Measurements from ENCODE around the gene IFNE. TPM values are rescaled to one million over a fixed set of nuclear protein-coding genes. Genes with fewer than 3 reads are reported as not detected.

The IFNE gene
- total RNA-seq, 1 donor from 2014 or later = not detected

DNA sequence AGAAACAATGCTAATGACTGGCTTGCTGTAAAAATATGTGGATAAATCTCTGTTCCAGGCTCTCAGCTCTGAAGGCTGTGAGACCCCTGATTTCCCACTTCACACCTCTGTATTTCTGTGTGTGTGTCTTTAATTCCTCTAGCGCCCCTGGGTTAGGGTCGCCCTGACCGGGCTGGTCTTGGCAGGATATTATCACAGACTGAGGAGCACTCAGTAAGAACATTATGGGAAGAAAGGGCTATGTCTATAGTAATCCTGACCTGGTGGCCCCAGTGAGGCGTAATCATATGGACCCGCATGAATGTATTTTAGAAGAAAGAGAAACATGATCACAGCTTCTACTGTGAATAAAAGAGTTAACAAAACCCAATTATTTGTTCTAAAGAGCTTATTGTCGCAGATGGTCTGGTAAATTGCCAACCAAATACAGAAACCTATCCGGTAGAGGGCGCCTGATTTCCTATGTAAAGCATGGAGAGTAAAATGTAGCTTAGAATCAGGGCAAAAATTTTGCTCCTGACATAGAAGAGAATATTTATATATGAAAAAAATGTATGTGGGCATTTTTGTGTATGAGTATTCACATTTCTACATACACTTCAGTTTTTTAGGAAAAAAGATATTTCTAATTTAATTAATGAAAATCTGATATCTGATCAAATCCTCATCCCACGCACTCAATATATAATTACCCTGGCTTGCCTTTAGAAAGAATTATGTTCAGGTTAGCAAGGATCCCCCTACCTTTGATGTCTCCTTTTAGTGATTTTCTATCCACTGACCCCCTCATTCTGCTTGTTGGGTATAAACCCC lies 47.7 kb downstream of the IFNE start:
- no peaks in the 10 kb centered on the region for H3K36me3 Mint-ChIP-seq
- H3K27me3 ChIP-seq = no peaks in the 10 kb centered on the region
- no peak overlapping the region for H3K4me3 Mint-ChIP-seq
- no peak overlapping the region for H3K4me3 ChIP-seq
- H3F3A ChIP-seq (ENCODE audit: low read depth) = no peaks in the 10 kb centered on the region
- H3K4me1 ChIP-seq = peaks cover 5% of the 10 kb centered on the region
- H3K9me3 ChIP-seq (ENCODE audit: low read depth) = no peaks in the 10 kb centered on the region
- no peak overlapping the region for H3K9ac ChIP-seq
- H3K36me3 ChIP-seq = no peaks in the 10 kb centered on the region
- H3K4me2 ChIP-seq = no peak overlapping the region
- no peaks in the 10 kb centered on the region for H4K20me1 ChIP-seq (ENCODE audit: low read depth)
- no peak overlapping the region for H3K27ac ChIP-seq
- H3K79me2 ChIP-seq (ENCODE audit: low read depth) = no peaks in the 10 kb centered on the region
- no peak overlapping the region for H2AFZ ChIP-seq (replicated peaks)
- peak; percentile 74 for DNase-seq (ENCODE audit: low spot score)
- no peaks in the 10 kb centered on the region for H3K9me3 Mint-ChIP-seq
- H3K27me3 Mint-ChIP-seq (ENCODE audit: insufficient read depth, low read depth) = no peaks in the 10 kb centered on the region
- TF ChIP-seq EZH2 (IDR thresholded peaks at IDR 0.05) (no peak), EZH2phosphoT487 (IDR thresholded peaks at IDR 0.05) (no peak)
- TF ChIP-seq, protein P1, sequence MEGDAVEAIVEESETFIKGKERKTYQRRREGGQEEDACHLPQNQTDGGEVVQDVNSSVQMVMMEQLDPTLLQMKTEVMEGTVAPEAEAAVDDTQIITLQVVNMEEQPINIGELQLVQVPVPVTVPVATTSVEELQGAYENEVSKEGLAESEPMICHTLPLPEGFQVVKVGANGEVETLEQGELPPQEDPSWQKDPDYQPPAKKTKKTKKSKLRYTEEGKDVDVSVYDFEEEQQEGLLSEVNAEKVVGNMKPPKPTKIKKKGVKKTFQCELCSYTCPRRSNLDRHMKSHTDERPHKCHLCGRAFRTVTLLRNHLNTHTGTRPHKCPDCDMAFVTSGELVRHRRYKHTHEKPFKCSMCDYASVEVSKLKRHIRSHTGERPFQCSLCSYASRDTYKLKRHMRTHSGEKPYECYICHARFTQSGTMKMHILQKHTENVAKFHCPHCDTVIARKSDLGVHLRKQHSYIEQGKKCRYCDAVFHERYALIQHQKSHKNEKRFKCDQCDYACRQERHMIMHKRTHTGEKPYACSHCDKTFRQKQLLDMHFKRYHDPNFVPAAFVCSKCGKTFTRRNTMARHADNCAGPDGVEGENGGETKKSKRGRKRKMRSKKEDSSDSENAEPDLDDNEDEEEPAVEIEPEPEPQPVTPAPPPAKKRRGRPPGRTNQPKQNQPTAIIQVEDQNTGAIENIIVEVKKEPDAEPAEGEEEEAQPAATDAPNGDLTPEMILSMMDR (IDR thresholded peaks at IDR 0.05) = peak; percentile 62
- peaks cover 12% of the 10 kb centered on the region for H3K4me1 Mint-ChIP-seq
- no peak overlapping the region for H3K27ac Mint-ChIP-seq

DNA sequence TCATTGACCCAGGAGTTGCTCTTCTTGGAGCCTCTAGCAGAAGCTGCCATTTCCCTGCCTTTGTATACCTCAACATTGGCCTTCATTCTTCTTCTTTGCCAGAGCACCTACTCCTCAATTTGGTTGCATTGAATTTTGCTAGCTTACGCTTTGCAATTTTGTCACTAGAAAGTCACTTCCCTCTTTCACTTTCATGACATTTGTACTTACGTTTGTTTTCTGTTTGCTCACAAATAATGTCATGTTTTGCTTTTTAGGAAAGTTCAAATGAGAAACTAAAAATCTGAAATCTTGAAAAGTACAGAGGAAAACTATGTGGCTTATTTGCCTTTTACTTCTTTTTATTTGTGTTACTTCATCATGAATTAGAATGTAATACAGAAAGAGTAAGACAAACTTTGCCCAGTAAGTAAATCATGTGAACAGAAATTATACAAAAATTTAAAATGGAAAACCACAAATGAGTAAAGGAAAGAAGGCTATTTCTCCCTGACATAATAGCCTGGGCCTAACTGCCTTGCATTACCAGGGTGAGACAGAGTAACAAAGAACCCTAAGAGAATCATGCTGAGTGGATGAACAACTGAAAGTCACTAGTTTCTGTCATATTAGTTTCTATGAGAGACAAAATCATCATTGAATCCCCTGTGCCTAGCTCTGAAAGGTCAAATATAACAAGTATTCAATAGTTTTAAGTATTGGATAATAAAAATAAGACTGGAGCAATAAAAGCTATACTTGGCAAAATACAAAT lies 49.3 kb downstream of the IFNE start:
- no peaks in the 10 kb centered on the region for H4K20me1 ChIP-seq (ENCODE audit: low read depth)
- Mint-ChIP-seq H3K36me3 (no peaks in the 10 kb centered on the region), H3K9me3 (no peaks in the 10 kb centered on the region), H3K4me1 (peaks cover 12% of the 10 kb centered on the region), H3K27me3 (ENCODE audit: insufficient read depth, low read depth) (no peaks in the 10 kb centered on the region), H3K4me3 (no peak overlapping the region), H3K27ac (no peak overlapping the region)
- H2AFZ ChIP-seq (replicated peaks) = no peak overlapping the region
- no peak overlapping the region for H3K4me2 ChIP-seq
- no peaks in the 10 kb centered on the region for H3K36me3 ChIP-seq
- H3K27me3 ChIP-seq = no peaks in the 10 kb centered on the region
- TF ChIP-seq, protein P1 (IDR thresholded peaks at IDR 0.05) = no peak
- no peak for TF ChIP-seq EZH2 (IDR thresholded peaks at IDR 0.05)
- TF ChIP-seq EZH2phosphoT487 (IDR thresholded peaks at IDR 0.05) = no peak
- H3K9ac ChIP-seq = no peak overlapping the region
- peaks cover 5% of the 10 kb centered on the region for H3K4me1 ChIP-seq
- H3K4me3 ChIP-seq = no peak overlapping the region
- H3K9me3 ChIP-seq (ENCODE audit: low read depth) = no peaks in the 10 kb centered on the region
- H3F3A ChIP-seq (ENCODE audit: low read depth) = no peaks in the 10 kb centered on the region
- H3K79me2 ChIP-seq (ENCODE audit: low read depth) = no peaks in the 10 kb centered on the region
- DNase-seq (ENCODE audit: low spot score) = no peak
- no peak overlapping the region for H3K27ac ChIP-seq

MicroRNA genes within 50 kb of the gene (microRNA counts, 767-probe panel; counts per million panel counts)
- 460 counts per million, percentile 90 among the panel's probes with 10 or more counts for microRNA hsa-miR-31-5p

Small RNA genes lying within 50 kb of the gene (microRNA-seq; reads per million reads assigned to microRNA genes)
- gene MIR31 = 160 reads per million, percentile 80 among the genes with 10 or more reads in this experiment

Small RNA genes lying within 50 kb of the gene (small RNA-seq; reads per million reads assigned to genes)
- gene MIR31 = 3.9 reads per million, percentile 93 among the genes with 10 or more reads in this experiment
- gene RF00157 = not detected

Other genes starting within 250 kb of the IFNE start
- gene IFNA14, start 242.3 kb downstream of the IFNE start, total RNA-seq (ENCODE audit: low replicate concordance) = not detected in 2 replicates
- gene IFNA5, start 177.0 kb downstream of the IFNE start, total RNA-seq (ENCODE audit: low replicate concordance) = 0.21 TPM in 1 of 2 replicates, not detected in the other
- gene KLHL9, start 146.9 kb downstream of the IFNE start, total RNA-seq (ENCODE audit: low replicate concordance) = 33.5 and 42.0 TPM in 2 replicates
- gene IFNA6, start 131.4 kb downstream of the IFNE start, total RNA-seq (ENCODE audit: low replicate concordance) = not detected in 2 replicates
- not detected in 2 replicates for gene IFNA13, start 114.3 kb downstream of the IFNE start, total RNA-seq (ENCODE audit: low replicate concordance)
- gene IFNA2, start 96.9 kb downstream of the IFNE start, total RNA-seq (ENCODE audit: low replicate concordance) = not detected in 2 replicates
- gene IFNA8, start 73.2 kb downstream of the IFNE start, total RNA-seq (ENCODE audit: low replicate concordance) = not detected in 2 replicates
- gene IFNA1, start 41.9 kb downstream of the IFNE start, total RNA-seq (ENCODE audit: low replicate concordance) = not detected in 2 replicates